Tibial artery (tissue), 4 donors: Measurements from ENCODE around the gene UBQLN3.

Experiments
- DNase-seq, 2 donors: peaks; one replicate each; pipeline ENCODE4 v3.0.0-alpha.2; 2019
- H3K27ac ChIP-seq, 2 donors: fragments of 200-600 bp; sonication (generic) in 1 of 2; 1 replicate in 1 of 2; 2 replicates in 1 of 2; pipeline ENCODE4 v1.5.1; 2018 to 2019; ENCODE audit warnings: mild to moderate bottlenecking in 1 of 2
- H3K27me3 ChIP-seq, 2 donors: fragments of 200-600 bp; sonication (generic) in 1 of 2; one replicate each; pipeline versions ENCODE4 v1.5.1 to v1.6.0; 2016 to 2019
- H3K36me3 ChIP-seq, 3 donors: fragments of 200-600 bp; sonication (generic) in 2 of 3; one replicate each; pipeline ENCODE4 v1.5.1; 2016 to 2019; ENCODE audit warnings: mild to moderate bottlenecking in 2 of 3
- H3K4me1 ChIP-seq, 4 donors: fragments of 200-600 bp; sonication (generic) in 2 of 4; 1 replicate in 3 of 4; 2 replicates in 1 of 4; pipeline ENCODE4 v1.5.1; 2016 to 2019
- H3K4me3 ChIP-seq, 2 donors: fragments of 200-600 bp; sonication (generic) in 1 of 2; 1 replicate in 1 of 2; 2 replicates in 1 of 2; pipeline ENCODE4 v1.5.1; 2018 to 2019; ENCODE audit warnings: mild to moderate bottlenecking in 2 of 2
- H3K9me3 ChIP-seq, 3 donors: fragments of 200-600 bp; sonication (generic) in 1 of 3; one replicate each; pipeline ENCODE4 v1.5.1; 2016 to 2019
- intact Hi-C: fragments of 100-400 bp; cut with DNase I; formaldehyde crosslinking; loops from one replicate; pipeline ENCODE4 v1.15.0; 2023; ENCODE audit warnings: low total_unique reads
- TF ChIP-seq, protein P1 (sequence below), 2 experiments: fragments of 200-600 bp in 1 of 2; fragments of 450-650 bp in 1 of 2; IDR thresholded peaks; one replicate each; pipeline ENCODE4 v1.5.1; 2017 to 2019; ENCODE audit warnings: antibody characterized with exemption in 2 of 2, mild to moderate bottlenecking in 1 of 2, moderate library complexity in 1 of 2

The UBQLN3 gene

DNA sequence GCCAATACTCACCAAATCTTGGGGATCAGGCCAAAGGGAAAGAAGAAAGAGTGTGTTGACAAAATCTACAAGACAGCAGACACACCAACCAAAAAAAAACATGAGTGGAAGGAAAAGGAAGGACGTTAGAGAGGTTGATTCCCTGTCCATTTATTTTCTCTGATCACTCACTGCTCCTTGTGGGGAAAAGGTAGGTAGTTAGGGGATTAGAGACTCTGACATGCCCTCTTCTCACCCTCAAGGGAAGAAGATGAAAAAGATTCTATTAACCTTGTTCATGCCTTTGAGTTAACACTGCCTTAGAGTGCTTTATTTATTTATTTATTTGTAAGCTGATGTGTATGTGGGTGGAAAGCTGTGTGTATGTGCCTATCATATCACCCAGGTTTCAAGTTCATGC lies 38.7 kb upstream of the UBQLN3 start, which contains the start of gene OR52H1:
TSS of gene OR52H1 (minus strand) at position 101 of the 400 bp plus-strand sequence. CDS start 3,035 bp downstream, outside the sequence.
- H3K27me3 ChIP-seq: no peaks in the 10 kb centered on the region
- TF ChIP-seq, protein P1, sequence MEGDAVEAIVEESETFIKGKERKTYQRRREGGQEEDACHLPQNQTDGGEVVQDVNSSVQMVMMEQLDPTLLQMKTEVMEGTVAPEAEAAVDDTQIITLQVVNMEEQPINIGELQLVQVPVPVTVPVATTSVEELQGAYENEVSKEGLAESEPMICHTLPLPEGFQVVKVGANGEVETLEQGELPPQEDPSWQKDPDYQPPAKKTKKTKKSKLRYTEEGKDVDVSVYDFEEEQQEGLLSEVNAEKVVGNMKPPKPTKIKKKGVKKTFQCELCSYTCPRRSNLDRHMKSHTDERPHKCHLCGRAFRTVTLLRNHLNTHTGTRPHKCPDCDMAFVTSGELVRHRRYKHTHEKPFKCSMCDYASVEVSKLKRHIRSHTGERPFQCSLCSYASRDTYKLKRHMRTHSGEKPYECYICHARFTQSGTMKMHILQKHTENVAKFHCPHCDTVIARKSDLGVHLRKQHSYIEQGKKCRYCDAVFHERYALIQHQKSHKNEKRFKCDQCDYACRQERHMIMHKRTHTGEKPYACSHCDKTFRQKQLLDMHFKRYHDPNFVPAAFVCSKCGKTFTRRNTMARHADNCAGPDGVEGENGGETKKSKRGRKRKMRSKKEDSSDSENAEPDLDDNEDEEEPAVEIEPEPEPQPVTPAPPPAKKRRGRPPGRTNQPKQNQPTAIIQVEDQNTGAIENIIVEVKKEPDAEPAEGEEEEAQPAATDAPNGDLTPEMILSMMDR (IDR thresholded peaks at IDR 0.05): no peak

DNA sequence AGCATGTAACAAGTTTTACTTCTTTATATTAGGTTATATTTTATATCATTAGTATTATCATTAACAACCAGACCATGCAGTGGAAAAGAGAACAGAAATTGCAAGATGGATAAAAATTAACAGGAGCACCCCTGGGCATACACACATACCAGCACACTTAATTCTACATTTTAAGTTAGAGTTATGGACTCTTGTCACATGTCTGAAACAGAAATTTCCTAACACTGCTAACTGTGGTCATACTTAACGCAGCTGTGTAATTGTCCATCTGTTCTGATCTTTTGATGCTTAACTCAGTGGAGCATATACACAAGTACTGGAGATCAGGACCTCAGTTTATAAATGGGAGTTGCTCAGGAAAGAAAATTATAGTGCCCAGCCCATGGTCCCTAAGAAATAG lies 38.2 kb upstream of the UBQLN3 start:
- no peaks in the 10 kb centered on the region for H3K9me3 ChIP-seq
- no peak overlapping the region for H3K4me3 ChIP-seq
- H3K27ac ChIP-seq: no peak overlapping the region
- intact Hi-C loops: no loop called here
- no peak for DNase-seq
- TF ChIP-seq, protein P1 (IDR thresholded peaks at IDR 0.05): no peak
- H3K4me1 ChIP-seq: no peaks in the 10 kb centered on the region
- H3K36me3 ChIP-seq: no peaks in the 10 kb centered on the region
- no peaks in the 10 kb centered on the region for H3K27me3 ChIP-seq

More for the DNA sequence above, 38.7 kb upstream of the UBQLN3 start, which contains the start of gene OR52H1:
- no peak within 1 kb of the TSS for H3K4me3 ChIP-seq
- H3K27ac ChIP-seq: no peak within 1 kb of the TSS
- DNase-seq: no peak
- no peaks in the 10 kb centered on the region for H3K4me1 ChIP-seq
- intact Hi-C loops: no loop called here
- H3K36me3 ChIP-seq: no peaks in the 10 kb centered on the region
- H3K9me3 ChIP-seq: no peaks in the 10 kb centered on the region

DNA sequence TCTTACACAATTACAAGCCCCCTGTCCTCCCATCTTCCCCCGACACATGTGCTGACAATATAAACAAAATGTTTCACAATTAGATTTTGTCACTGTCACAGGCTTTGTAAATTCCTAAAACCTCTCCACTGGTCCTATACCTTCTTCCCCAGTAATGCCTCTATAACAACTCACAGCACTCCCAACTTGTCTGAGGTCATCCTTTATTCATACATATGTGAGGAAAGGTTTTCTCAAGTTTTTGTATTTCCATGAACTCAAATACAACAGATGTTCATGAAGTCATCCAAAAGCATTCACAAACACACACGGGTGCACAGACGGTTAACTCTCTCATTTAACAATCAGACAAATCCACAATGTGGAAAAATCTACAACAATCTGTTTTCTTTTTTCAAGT lies 36.7 kb upstream of the UBQLN3 start:
- no peaks in the 10 kb centered on the region for H3K36me3 ChIP-seq
- no peaks in the 10 kb centered on the region for H3K9me3 ChIP-seq
- H3K4me3 ChIP-seq: no peak overlapping the region
- intact Hi-C loops: no loop called here
- no peaks in the 10 kb centered on the region for H3K27me3 ChIP-seq
- DNase-seq: no peak
- no peak overlapping the region for H3K27ac ChIP-seq
- H3K4me1 ChIP-seq: no peaks in the 10 kb centered on the region
- TF ChIP-seq, protein P1 (IDR thresholded peaks at IDR 0.05): no peak

GRCh38 chr11:5541427-5541826 lies 31.7 kb upstream of the UBQLN3 start:
- TF ChIP-seq, protein P1 (IDR thresholded peaks at IDR 0.05): no peak
- Histone ChIP-seq H3K27me3 (no peaks in the 10 kb centered on the region), H3K4me1 (no peaks in the 10 kb centered on the region), H3K9me3 (no peaks in the 10 kb centered on the region), H3K4me3 (no peak overlapping the region), H3K36me3 (no peaks in the 10 kb centered on the region), H3K27ac (no peak overlapping the region)
- no peak for DNase-seq
- intact Hi-C loops: no loop called here

DNA sequence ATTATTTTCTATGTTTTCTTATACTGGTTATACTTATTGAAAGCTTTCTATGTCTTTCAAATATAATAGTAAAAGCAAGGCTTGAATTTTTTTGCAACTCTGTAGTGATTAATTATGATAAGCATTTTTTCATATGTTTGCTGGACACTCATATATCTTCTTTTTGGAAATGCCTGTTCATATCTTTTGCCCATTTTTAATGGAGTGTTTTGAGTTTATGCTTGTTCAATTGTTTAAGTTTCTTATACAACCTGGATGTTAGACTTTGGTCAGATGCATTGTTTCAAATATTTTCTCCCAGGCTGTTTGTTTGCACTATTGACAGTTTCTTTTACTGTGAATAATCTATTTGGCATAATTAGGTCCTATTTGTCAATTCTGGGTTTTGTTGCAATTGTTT lies 26.7 kb upstream of the UBQLN3 start:
- DNase-seq: no peak
- Histone ChIP-seq H3K4me3 (no peak overlapping the region), H3K27me3 (no peaks in the 10 kb centered on the region), H3K9me3 (no peaks in the 10 kb centered on the region), H3K36me3 (no peaks in the 10 kb centered on the region), H3K27ac (no peak overlapping the region), H3K4me1 (no peaks in the 10 kb centered on the region)
- intact Hi-C loops: no loop called here
- TF ChIP-seq, protein P1 (IDR thresholded peaks at IDR 0.05): no peak

- Histone ChIP-seq H3K4me3 (no peak overlapping the region), H3K4me1 (no peaks in the 10 kb centered on the region), H3K27ac (no peak overlapping the region), H3K36me3 (no peaks in the 10 kb centered on the region), H3K27me3 (no peaks in the 10 kb centered on the region), H3K9me3 (no peaks in the 10 kb centered on the region)
- DNase-seq: no peak
- intact Hi-C loops: no loop called here
- TF ChIP-seq, protein P1 (IDR thresholded peaks at IDR 0.05): no peak
Measured at GRCh38 chr11:5534046-5534445, 24.3 kb upstream of the UBQLN3 start.
